ENCODE results near the gene TMPO.
"Not testable (repeated sequence)": the region's sequence is repeated elsewhere in the genome, so short reads cannot be mapped to it uniquely, and the experiment has no call there.

Gene TMPO

DNA sequence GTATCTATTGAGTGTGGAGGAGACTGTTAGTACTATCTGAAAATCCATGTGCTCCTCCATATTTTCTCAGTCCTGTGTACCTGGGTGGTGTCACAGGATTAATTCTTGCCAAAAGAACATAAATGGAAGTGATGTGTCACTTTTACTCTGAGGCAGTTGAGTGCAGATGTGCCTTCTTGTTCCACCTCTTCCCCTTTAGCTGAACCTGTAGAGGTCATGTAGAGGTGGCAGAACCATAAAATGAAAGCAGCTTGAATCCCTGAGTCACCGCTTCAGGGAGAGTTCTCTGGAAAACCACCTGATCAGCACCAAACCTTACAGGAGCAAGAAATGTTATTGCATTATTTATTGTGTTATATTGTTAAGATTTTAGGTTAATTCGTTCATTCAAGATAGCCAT lies 63.4 kb downstream of the TMPO start:
- DNase-seq (ENCODE audit: low read depth in 2 of 2) = no peak

- DNase-seq (ENCODE audit: low read depth in 2 of 2) = no peak
Observed at GRCh38 chr12:98579347-98579746, 64.0 kb downstream of the TMPO start.

DNA sequence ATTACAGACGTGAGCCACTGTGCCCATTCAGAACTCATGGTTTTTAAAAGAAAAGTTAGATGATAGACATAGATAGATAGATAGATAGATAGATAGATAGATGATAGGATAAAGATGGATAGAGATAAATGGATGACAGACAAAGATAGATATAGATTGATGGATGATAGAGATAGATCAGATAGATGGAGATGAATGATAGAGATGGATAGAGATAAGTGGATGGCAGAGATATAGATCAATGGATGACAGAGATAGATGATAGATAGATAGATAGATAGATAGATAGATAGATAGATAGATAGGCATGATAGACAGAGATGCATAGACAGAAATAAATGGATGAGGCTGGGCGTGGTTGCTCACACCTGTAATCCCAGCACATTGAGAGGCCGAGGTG lies 64.4 kb downstream of the TMPO start:
- no peak for DNase-seq (ENCODE audit: low read depth in 2 of 2)

DNA sequence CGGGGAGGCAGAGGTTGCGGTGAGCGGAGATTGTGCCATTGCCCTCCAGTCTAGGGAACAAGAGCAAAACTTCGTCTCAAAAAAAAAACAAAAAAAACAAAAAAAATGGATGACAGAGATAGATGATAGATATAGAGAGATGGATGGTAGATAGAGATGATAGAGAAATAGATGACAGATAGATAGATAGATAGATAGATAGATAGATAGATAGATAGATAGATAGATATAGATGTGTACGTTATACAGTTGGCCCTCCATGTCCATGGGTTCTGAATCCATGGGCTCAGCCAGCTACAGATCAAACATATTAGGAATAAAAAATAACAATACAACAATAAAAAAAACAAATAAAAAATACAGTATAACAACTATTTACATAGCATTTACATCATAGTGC lies 65.3 kb downstream of the TMPO start:
- DNase-seq (ENCODE audit: low read depth in 2 of 2) = no peak

GRCh38 chr12:98581101-98581500 lies 65.7 kb downstream of the TMPO start:
- no peak for DNase-seq (ENCODE audit: low read depth in 2 of 2)

DNA sequence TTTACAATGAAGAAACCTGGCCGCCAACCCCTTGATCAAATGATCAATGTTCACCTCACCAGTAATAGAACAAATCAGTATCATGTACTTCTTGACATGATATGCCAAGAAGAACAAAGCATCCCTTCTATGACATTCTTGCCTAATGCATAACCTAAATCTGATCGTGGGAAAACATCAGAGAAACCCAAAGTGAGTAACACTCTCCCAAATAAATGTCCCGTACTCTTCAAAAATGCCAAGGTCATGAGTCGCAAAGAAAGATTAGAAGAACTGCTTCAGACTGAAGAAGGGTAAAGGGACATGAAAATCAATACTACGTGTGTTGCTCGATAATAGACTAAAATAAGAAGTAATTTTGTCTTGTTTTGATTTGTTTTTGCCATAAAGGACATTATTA lies 66.7 kb downstream of the TMPO start:
- DNase-seq (ENCODE audit: low read depth in 2 of 2) = no peak

DNA sequence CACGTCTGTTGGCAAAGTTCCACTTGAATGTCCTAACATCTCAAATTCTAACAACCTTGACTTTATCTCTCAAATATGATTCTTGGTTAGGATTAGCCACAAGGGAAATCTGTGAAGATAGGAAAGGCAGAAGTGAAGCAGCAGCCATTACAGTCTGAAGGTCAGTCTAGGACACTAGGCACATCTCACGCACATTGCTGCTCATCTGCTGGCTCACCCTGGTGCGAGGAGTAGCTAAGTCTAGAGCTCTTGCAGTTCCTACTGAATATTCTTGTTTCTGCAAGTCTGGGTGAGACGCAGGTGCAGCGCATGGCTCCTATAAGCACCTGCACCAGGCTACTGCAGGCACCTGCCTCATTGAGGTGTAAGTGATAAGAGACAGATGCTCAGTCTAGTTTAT lies 71.7 kb downstream of the TMPO start:
- no peak for DNase-seq (ENCODE audit: low read depth in 2 of 2)

DNA sequence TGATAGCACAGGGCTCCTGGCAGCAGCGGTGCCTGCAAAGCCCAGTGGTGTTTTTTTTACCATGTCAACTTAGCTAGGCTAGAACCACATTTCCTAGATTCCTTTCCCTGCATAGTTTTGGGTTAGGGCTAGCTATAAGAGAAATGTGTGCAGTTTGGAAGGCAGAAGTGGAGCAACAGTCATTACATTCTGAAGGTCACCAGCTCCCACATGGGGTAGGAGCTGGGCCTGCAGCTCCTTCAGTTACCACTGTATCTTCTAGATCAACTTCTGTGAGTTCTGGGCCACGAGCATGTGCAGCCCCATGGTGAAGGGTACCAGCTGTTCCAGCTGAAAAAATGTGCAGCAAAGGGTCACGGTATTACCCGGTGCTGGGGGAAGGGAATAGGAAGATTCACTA lies 75.8 kb downstream of the TMPO start:
- no peak for DNase-seq (ENCODE audit: low read depth in 2 of 2)

GRCh38 chr12:98592825-98593322 lies 77.5 kb downstream of the TMPO start:
- no peak for DNase-seq (ENCODE audit: low read depth in 2 of 2)

DNA sequence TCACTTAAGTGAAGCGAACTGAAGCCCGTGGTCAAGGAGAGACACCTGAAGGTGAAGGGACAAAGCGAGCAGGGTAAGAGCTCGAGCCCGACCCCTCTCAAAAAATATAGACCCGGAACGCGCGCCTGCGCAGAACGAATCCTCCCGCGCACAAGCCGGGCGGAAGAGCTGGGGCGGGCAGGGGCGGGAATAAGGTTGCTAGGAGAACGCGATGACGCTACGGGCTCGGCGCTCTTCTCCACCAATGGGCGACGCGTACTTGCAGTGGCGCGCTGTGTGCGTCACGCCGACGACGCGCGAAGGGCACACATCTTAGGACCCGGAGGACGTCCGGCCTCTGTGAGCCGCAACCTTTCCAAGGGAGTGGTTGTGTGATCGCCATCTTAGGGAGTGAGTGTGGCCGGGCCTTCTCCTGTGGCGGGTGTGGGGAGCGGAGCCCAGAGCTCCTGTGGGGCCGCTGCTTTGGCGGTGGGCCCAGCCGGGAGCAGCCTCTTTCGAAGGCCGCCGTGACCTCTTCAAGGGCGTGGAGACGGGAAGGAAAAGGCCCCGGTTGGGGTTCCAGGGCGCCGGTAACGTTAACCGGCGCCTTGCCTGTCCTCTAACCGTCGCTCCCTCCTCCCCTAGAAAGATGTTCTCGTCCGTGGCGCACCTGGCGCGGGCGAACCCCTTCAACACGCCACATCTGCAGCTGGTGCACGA lies 78.1 kb downstream of the TMPO start, which contains the start of gene SLC25A3:
Gene SLC25A3 (plus strand): TSS at position 336 of the 699 bp plus-strand sequence. CDS start 293 bp downstream, at position 629.
- peak; percentile 84 to 92 for DNase-seq (ENCODE audit: low read depth in 2 of 2)

GRCh38 chr12:98594050-98594835 lies 78.9 kb downstream of the TMPO start:
- no peak for DNase-seq (ENCODE audit: low read depth in 2 of 2)

- no peak for DNase-seq (ENCODE audit: low read depth in 2 of 2)
Observed at GRCh38 chr12:98595243-98595988, 80.0 kb downstream of the TMPO start.

GRCh38 chr12:98597313-98597712 lies 81.9 kb downstream of the TMPO start:
- not testable (repeated sequence) for DNase-seq (ENCODE audit: low read depth in 2 of 2)

Measured in stimulated activated CD8-positive, alpha-beta memory T cell treated with anti-CD3 and anti-CD28 coated beads, Interleukin-7, amount 100 ng/mL, for 4 hours (primary cell).